ENCODE measurements around the gene SIT1.
"Not testable (repeated sequence)": the region's sequence is repeated elsewhere in the genome, so short reads cannot be mapped to it uniquely, and the experiment has no call there.

DNA sequence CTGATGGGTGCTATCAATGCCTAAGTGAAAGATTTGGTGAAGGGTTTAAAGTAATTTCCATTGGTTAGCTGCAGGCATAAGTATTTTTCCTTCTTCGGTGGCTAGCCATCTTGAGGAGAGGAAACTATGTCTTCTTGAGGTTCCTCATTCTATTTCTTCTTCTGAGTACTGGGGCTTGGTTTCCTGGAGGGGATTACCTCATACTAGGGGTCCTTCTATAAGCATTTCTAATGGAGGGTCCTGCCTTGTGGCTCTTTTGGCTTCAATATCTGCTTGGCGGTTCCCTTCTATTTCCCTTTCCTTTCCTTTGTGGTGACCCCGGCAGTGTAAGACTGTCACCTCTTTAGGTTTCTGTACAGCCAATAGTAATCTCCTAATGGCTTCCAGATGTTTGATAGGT lies 9.3 kb downstream of the SIT1 start:
- TF ChIP-seq, protein P1, sequence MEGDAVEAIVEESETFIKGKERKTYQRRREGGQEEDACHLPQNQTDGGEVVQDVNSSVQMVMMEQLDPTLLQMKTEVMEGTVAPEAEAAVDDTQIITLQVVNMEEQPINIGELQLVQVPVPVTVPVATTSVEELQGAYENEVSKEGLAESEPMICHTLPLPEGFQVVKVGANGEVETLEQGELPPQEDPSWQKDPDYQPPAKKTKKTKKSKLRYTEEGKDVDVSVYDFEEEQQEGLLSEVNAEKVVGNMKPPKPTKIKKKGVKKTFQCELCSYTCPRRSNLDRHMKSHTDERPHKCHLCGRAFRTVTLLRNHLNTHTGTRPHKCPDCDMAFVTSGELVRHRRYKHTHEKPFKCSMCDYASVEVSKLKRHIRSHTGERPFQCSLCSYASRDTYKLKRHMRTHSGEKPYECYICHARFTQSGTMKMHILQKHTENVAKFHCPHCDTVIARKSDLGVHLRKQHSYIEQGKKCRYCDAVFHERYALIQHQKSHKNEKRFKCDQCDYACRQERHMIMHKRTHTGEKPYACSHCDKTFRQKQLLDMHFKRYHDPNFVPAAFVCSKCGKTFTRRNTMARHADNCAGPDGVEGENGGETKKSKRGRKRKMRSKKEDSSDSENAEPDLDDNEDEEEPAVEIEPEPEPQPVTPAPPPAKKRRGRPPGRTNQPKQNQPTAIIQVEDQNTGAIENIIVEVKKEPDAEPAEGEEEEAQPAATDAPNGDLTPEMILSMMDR (conservative IDR thresholded peaks at IDR 0.05; ENCODE audit: low read length) = not testable (repeated sequence)
- not testable (repeated sequence) for TF ChIP-seq EZH2phosphoT487 (IDR thresholded peaks at IDR 0.05; ENCODE audit: borderline replicate concordance, low read depth, low read length)

Data from OCI-LY7 (cell line).